NOMO-1 (cell line): ENCODE data around the gene ARHGAP23.
A peak's percentile ranks its signal among the peaks of the same experiment; 100 is the strongest.

ENCODE experiments used
- DNase-seq, 2 experiments: peaks; one replicate each; lab custom pipeline; 2025; ENCODE audit not compliant: unreplicated experiment in 2 of 2; lab: John Stamatoyannopoulos, UW

ARHGAP23 gene

GRCh38 chr17:38440614-38441397 is 12.5 kb downstream of the ARHGAP23 start:
- no peak for DNase-seq

- no peak for DNase-seq
Observed at GRCh38 chr17:38441429-38442061, 13.3 kb downstream of the ARHGAP23 start.

GRCh38 chr17:38442548-38442947 is 14.3 kb downstream of the ARHGAP23 start:
- no peak for DNase-seq

- DNase-seq = no peak
Observed at GRCh38 chr17:38443356-38444031, 15.2 kb downstream of the ARHGAP23 start.

- DNase-seq = peak; percentile 11 to 29
Observed at GRCh38 chr17:38444151-38444550, 15.9 kb downstream of the ARHGAP23 start.

GRCh38 chr17:38447502-38448085 is 19.3 kb downstream of the ARHGAP23 start:
- DNase-seq = no peak

- no peak for DNase-seq
Observed at GRCh38 chr17:38448208-38448771, 20.0 kb downstream of the ARHGAP23 start.

- DNase-seq = no peak
Observed at GRCh38 chr17:38449364-38449763, 21.1 kb downstream of the ARHGAP23 start.

GRCh38 chr17:38450557-38451029 is 22.3 kb downstream of the ARHGAP23 start:
- no peak for DNase-seq

GRCh38 chr17:38451030-38451839 is 23.0 kb downstream of the ARHGAP23 start:
- no peak for DNase-seq

- no peak for DNase-seq
Observed at GRCh38 chr17:38451840-38452529, 23.7 kb downstream of the ARHGAP23 start.

GRCh38 chr17:38452719-38453118 is 24.5 kb downstream of the ARHGAP23 start:
- DNase-seq = no peak

GRCh38 chr17:38453951-38454421 is 25.7 kb downstream of the ARHGAP23 start:
- no peak for DNase-seq

GRCh38 chr17:38454532-38454931 is 26.3 kb downstream of the ARHGAP23 start:
- no peak for DNase-seq

- no peak for DNase-seq
Observed at GRCh38 chr17:38455288-38455915, 27.1 kb downstream of the ARHGAP23 start.

- no peak for DNase-seq
Observed at GRCh38 chr17:38456031-38456815, 28.0 kb downstream of the ARHGAP23 start.

- no peak for DNase-seq
Observed at GRCh38 chr17:38457577-38458371, 29.5 kb downstream of the ARHGAP23 start.
